PC-9 (cell line): Measurements from ENCODE around the gene TLL2. TPM values are rescaled to one million over a fixed set of nuclear protein-coding genes. Genes with fewer than 3 reads are reported as not detected.

Experiments used
- BruUV-seq: library from RNA; stranded (reverse); fragments of 400-500 nt; replicated peaks from 2 replicates; lab custom pipeline; 2021; lab: Mats Ljungman, UMichigan
- CTCF ChIA-PET: fragments of 300-600 bp; sonication (Branson Sonifier 250); formaldehyde crosslinking; loops from one replicate; lab custom pipeline; 2022; ENCODE audit warnings: antibody characterized with exemption; lab: Charles Lee
- POLR2A ChIA-PET: fragments of 300-600 bp; sonication (Branson Sonifier 250); formaldehyde crosslinking; loops from one replicate; lab custom pipeline; 2022; ENCODE audit warnings: antibody characterized with exemption; ENCODE audit not compliant: unreplicated experiment; lab: Charles Lee
- DNase-seq, 2 experiments: peaks; one replicate each; pipeline versions ENCODE4 v3.0.0 to v3.0.0-alpha.2; 2015 to 2022; ENCODE audit warnings: mixed read lengths in 1 of 2
- H2AFZ ChIP-seq: fragments of 200-600 bp; sonication (generic); 2 replicates; pipeline ENCODE4 v1.8.1; 2017; ENCODE audit warnings: antibody characterized with exemption
- H3F3A ChIP-seq: fragments of 200-600 bp; sonication (generic); 2 replicates; pipeline ENCODE4 v1.8.1; 2017; ENCODE audit warnings: antibody characterized with exemption, mild to moderate bottlenecking, low read depth; ENCODE audit not compliant: insufficient read depth
- H3K27ac ChIP-seq: fragments of 200-600 bp; sonication (generic); 2 replicates; pipeline ENCODE4 v1.6.1; 2016; ENCODE audit warnings: mixed run types
- H3K27me3 ChIP-seq: fragments of 200-600 bp; sonication (generic); 2 replicates; pipeline ENCODE4 v1.6.1; 2016; ENCODE audit warnings: low read depth, mixed run types; ENCODE audit not compliant: insufficient read depth
- H3K36me3 ChIP-seq: fragments of 200-600 bp; sonication (generic); 2 replicates; pipeline ENCODE4 v1.6.1; 2016; ENCODE audit warnings: low read depth, mixed run types
- H3K4me1 ChIP-seq: fragments of 200-600 bp; sonication (generic); replicated peaks from 2 replicates; pipeline ENCODE4 v1.6.1; 2016; ENCODE audit warnings: mixed run types; ENCODE audit not compliant: insufficient read depth
- H3K4me2 ChIP-seq: fragments of 200-600 bp; sonication (generic); 2 replicates; pipeline ENCODE4 v1.6.1; 2017; ENCODE audit warnings: mixed run types
- H3K4me3 ChIP-seq: fragments of 200-600 bp; sonication (generic); 2 replicates; pipeline ENCODE4 v1.6.1; 2016; ENCODE audit warnings: mixed run types
- H3K79me2 ChIP-seq: fragments of 200-600 bp; sonication (generic); 2 replicates; pipeline ENCODE4 v1.6.1; 2017; ENCODE audit warnings: low read depth, mixed run types
- H3K9me2 ChIP-seq: fragments of 200-600 bp; sonication (generic); 2 replicates; pipeline ENCODE4 v1.8.1; 2017; ENCODE audit warnings: mild to moderate bottlenecking; ENCODE audit not compliant: insufficient read depth
- H3K9me3 ChIP-seq: fragments of 200-600 bp; sonication (generic); 2 replicates; pipeline ENCODE4 v1.8.1; 2016; ENCODE audit warnings: low read depth; ENCODE audit not compliant: insufficient read depth
- H4K20me1 ChIP-seq: fragments of 200-600 bp; sonication (generic); 2 replicates; pipeline ENCODE4 v1.8.1; 2017; ENCODE audit not compliant: insufficient read depth
- CTCF ChIP-seq: fragments of 200-600 bp; sonication (generic); conservative IDR thresholded peaks from 2 replicates; pipeline ENCODE4 v1.6.1; 2017; ENCODE audit warnings: mixed run types, antibody characterized with exemption, mild to moderate bottlenecking, moderate library complexity
- EZH2 ChIP-seq: fragments of 200-600 bp; sonication (generic); IDR thresholded peaks from 2 replicates; pipeline ENCODE4 v1.8.0; 2017; ENCODE audit warnings: antibody characterized with exemption, low read depth
- intact Hi-C: fragments of 100-400 bp; cut with micrococcal nuclease; formaldehyde crosslinking; loops from one replicate; pipeline ENCODE4 v1.10.0; 2022; ENCODE audit not compliant: unreplicated experiment
- total RNA-seq: library from RNA; stranded (reverse); gene quantifications from 2 replicates; pipeline ENCODE4 v1.2.3, GENCODE V29; 2021

The TLL2 gene
- total RNA-seq, 1 experiment from 2014 or later, result not detected

- POLR2A ChIA-PET, result no interaction called here
- H4K20me1 ChIP-seq, result no peaks in the 10 kb centered on the region
- H3K4me2 ChIP-seq, result no peak overlapping the region
- H3K27ac ChIP-seq, result no peak overlapping the region
- BruUV-seq, result no TSS peak
- TF ChIP-seq EZH2 (no peak), CTCF (peak; percentile 72)
- no peak overlapping the region for H3K4me3 ChIP-seq
- H3K36me3 ChIP-seq, result no peaks in the 10 kb centered on the region
- H3K27me3 ChIP-seq, result no peaks in the 10 kb centered on the region; the same call in 1 of the 2 replicates
- H3K9me3 ChIP-seq, result no peaks in the 10 kb centered on the region
- no peaks in the 10 kb centered on the region for H3K4me1 ChIP-seq
- H2AFZ ChIP-seq, result no peak overlapping the region
- intact Hi-C loops, result no loop called here
- peak in 1 of 2 experiments; percentile 3 for DNase-seq
- no peaks in the 10 kb centered on the region for H3K79me2 ChIP-seq
- no peaks in the 10 kb centered on the region for H3K9me2 ChIP-seq
- CTCF ChIA-PET, result interaction anchor here (0.7 to 1.0 kb wide), 2 partner anchors 105 to 318 kb away, joined by 3 read pairs; no protein-coding TSS in a partner anchor
- H3F3A ChIP-seq, result no peaks in the 10 kb centered on the region
Observed at GRCh38 chr10:96334616-96335526, 178.9 kb downstream of the TLL2 start.

- Histone ChIP-seq H3K36me3 (no peaks in the 10 kb centered on the region), H3K4me3 (no peak overlapping the region), H3K9me2 (no peaks in the 10 kb centered on the region), H3K27me3 (no peaks in the 10 kb centered on the region; the same call in 1 of the 2 replicates), H2AFZ (no peak overlapping the region), H4K20me1 (no peaks in the 10 kb centered on the region), H3K9me3 (no peaks in the 10 kb centered on the region), H3K4me1 (no peaks in the 10 kb centered on the region), H3K4me2 (no peak overlapping the region), H3K27ac (no peak overlapping the region), H3K79me2 (no peaks in the 10 kb centered on the region), H3F3A (no peaks in the 10 kb centered on the region)
- POLR2A ChIA-PET, result no interaction called here
- intact Hi-C loops, result no loop called here
- no peak for DNase-seq
- no TSS peak for BruUV-seq
- CTCF ChIA-PET, result no interaction called here
- TF ChIP-seq CTCF (no peak), EZH2 (no peak)
Observed at GRCh38 chr10:96333101-96333500, 180.6 kb downstream of the TLL2 start.

GRCh38 chr10:96327462-96327861 is 186.3 kb downstream of the TLL2 start:
- ChIA-PET CTCF (no interaction called here), POLR2A (no interaction called here)
- H4K20me1 ChIP-seq, result no peaks in the 10 kb centered on the region
- intact Hi-C loops, result no loop called here
- H2AFZ ChIP-seq, result no peak overlapping the region
- no peak overlapping the region for H3K4me2 ChIP-seq
- no peak overlapping the region for H3K4me3 ChIP-seq
- DNase-seq, result no peak
- no peaks in the 10 kb centered on the region for H3K36me3 ChIP-seq
- no peaks in the 10 kb centered on the region for H3K4me1 ChIP-seq
- no peaks in the 10 kb centered on the region for H3F3A ChIP-seq
- peaks cover 6% of the 10 kb centered on the region; the same call in 1 of the 2 replicates for H3K27me3 ChIP-seq
- TF ChIP-seq CTCF (no peak), EZH2 (no peak)
- H3K79me2 ChIP-seq, result no peaks in the 10 kb centered on the region
- no peaks in the 10 kb centered on the region for H3K9me3 ChIP-seq
- H3K27ac ChIP-seq, result no peak overlapping the region
- H3K9me2 ChIP-seq, result no peaks in the 10 kb centered on the region
- BruUV-seq, result no TSS peak
